GM13977 (cell line): ENCODE data around the gene GAL3ST3.
"Not testable (repeated sequence)": the region's sequence is repeated elsewhere in the genome, so short reads cannot be mapped to it uniquely, and the experiment has no call there.

ENCODE experiments used
- DNase-seq: peaks from one replicate; pipeline ENCODE4 v3.0.0; 2012; ENCODE audit warnings: low spot score
- CTCF ChIP-seq: IDR thresholded peaks from 2 replicates; pipeline ENCODE4 v1.5.1; 2012; ENCODE audit warnings: mild to moderate bottlenecking, control low read depth; ENCODE audit not compliant: insufficient read depth; ENCODE audit errors: extremely low read depth, missing control alignments
- in situ Hi-C: fragments of 300-500 bp; cut with MboI; formaldehyde crosslinking; loops from one replicate; pipeline ENCODE4 v1.12.0; 2022; ENCODE audit warnings: low sequenced_read_pairs, low pct_unique_long_range_greater_than_20kb, mixed read lengths, inconsistent platforms; ENCODE audit not compliant: unreplicated experiment

Gene GAL3ST3

GRCh38 chr11:66083767-66084166 lies 34.8 kb upstream of the GAL3ST3 start:
- no peak for DNase-seq
- in situ Hi-C loops: no loop called here
- no peak for TF ChIP-seq CTCF

GRCh38 chr11:66082946-66083698 lies 34.2 kb upstream of the GAL3ST3 start:
- DNase-seq: no peak
- in situ Hi-C loops: no loop called here

GRCh38 chr11:66081505-66081904 lies 32.5 kb upstream of the GAL3ST3 start:
- peak; percentile 62 for DNase-seq
- in situ Hi-C loops: no loop called here
- no peak for TF ChIP-seq CTCF

More at GRCh38 chr11:66082946-66083698, 34.2 kb upstream of the GAL3ST3 start:
- no peak for TF ChIP-seq CTCF

- in situ Hi-C loops: no loop called here
- TF ChIP-seq CTCF: no peak
- DNase-seq: no peak
These were observed 31.3 kb upstream of the GAL3ST3 start for GRCh38 chr11:66080055-66080817.

- DNase-seq, in situ Hi-C loops: not testable (repeated sequence)
These were observed 30.0 kb upstream of the GAL3ST3 start for GRCh38 chr11:66078949-66079348.

GRCh38 chr11:66077927-66078326 lies 29.0 kb upstream of the GAL3ST3 start:
- in situ Hi-C loops: no loop called here
- DNase-seq: no peak
- no peak for TF ChIP-seq CTCF

- DNase-seq: no peak
- TF ChIP-seq CTCF: no peak
- in situ Hi-C loops: no loop called here
These were observed 27.6 kb upstream of the GAL3ST3 start for GRCh38 chr11:66076561-66076960.
